Neural cell (in vitro differentiated cells): Measurements from ENCODE around the gene HELZ.

Experiments used
- EP300 ChIP-seq: fragments of 450-650 bp; conservative IDR thresholded peaks from 2 replicates; pipeline ENCODE4 v1.6.1; 2014; ENCODE audit warnings: antibody characterized with exemption, mild to moderate bottlenecking, moderate library complexity; ENCODE audit not compliant: poor library complexity, severe bottlenecking
- EZH2 ChIP-seq: fragments of 200-600, 300-800 bp; shearing (Covaris generic), sonication (generic); IDR thresholded peaks from 2 replicates; pipeline ENCODE4 v1.6.1; 2014; ENCODE audit warnings: antibody characterized with exemption, low read length, borderline replicate concordance, mild to moderate bottlenecking; ENCODE audit not compliant: insufficient read depth, poor library complexity, severe bottlenecking
- MXI1 ChIP-seq: fragments of 450-650 bp; conservative IDR thresholded peaks from 2 replicates; pipeline ENCODE4 v1.6.1; 2014; ENCODE audit warnings: antibody characterized with exemption, mild to moderate bottlenecking; ENCODE audit not compliant: poor library complexity, severe bottlenecking
- POLR2AphosphoS5 ChIP-seq: IDR thresholded peaks from 2 replicates; pipeline ENCODE4 v1.6.1; 2012
- RAD21 ChIP-seq: fragments of 450-650 bp; conservative IDR thresholded peaks from 2 replicates; pipeline ENCODE4 v1.6.1; 2014; ENCODE audit warnings: antibody characterized with exemption, mild to moderate bottlenecking, moderate library complexity
- REST ChIP-seq: IDR thresholded peaks from 2 replicates; pipeline ENCODE4 v1.6.1; 2012; ENCODE audit warnings: borderline replicate concordance
- TAF1 ChIP-seq: IDR thresholded peaks from 2 replicates; pipeline ENCODE4 v1.6.1; 2012; ENCODE audit warnings: low read depth
- TF ChIP-seq, protein P1 (sequence below): fragments of 450-650 bp; IDR thresholded peaks from 2 replicates; pipeline ENCODE4 v1.5.1; 2014; ENCODE audit warnings: antibody characterized with exemption, mild to moderate bottlenecking, moderate library complexity; ENCODE audit not compliant: poor library complexity, severe bottlenecking

- TF ChIP-seq, protein P1, sequence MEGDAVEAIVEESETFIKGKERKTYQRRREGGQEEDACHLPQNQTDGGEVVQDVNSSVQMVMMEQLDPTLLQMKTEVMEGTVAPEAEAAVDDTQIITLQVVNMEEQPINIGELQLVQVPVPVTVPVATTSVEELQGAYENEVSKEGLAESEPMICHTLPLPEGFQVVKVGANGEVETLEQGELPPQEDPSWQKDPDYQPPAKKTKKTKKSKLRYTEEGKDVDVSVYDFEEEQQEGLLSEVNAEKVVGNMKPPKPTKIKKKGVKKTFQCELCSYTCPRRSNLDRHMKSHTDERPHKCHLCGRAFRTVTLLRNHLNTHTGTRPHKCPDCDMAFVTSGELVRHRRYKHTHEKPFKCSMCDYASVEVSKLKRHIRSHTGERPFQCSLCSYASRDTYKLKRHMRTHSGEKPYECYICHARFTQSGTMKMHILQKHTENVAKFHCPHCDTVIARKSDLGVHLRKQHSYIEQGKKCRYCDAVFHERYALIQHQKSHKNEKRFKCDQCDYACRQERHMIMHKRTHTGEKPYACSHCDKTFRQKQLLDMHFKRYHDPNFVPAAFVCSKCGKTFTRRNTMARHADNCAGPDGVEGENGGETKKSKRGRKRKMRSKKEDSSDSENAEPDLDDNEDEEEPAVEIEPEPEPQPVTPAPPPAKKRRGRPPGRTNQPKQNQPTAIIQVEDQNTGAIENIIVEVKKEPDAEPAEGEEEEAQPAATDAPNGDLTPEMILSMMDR, result no peak
- TF ChIP-seq REST (no peak), MXI1 (no peak), POLR2AphosphoS5 (no peak), EP300 (no peak), EZH2 (no peak), TAF1 (no peak), RAD21 (no peak)
Measured at GRCh38 chr17:67239597-67239996, 5.4 kb downstream of the HELZ start.
